COLO668 (cell line): ENCODE data around the gene HES4.

Experiments used
- DNase-seq: peaks from one replicate; lab custom pipeline; 2025; ENCODE audit not compliant: unreplicated experiment; lab: John Stamatoyannopoulos, UW

The HES4 gene

GRCh38 chr1:953524-954320 is 46.2 kb downstream of the HES4 start:
- no peak for DNase-seq

GRCh38 chr1:952603-953002 is 47.3 kb downstream of the HES4 start:
- DNase-seq: no peak

- no peak for DNase-seq
These were observed 47.7 kb downstream of the HES4 start for GRCh38 chr1:952201-952600.

GRCh38 chr1:951364-951763 is 48.5 kb downstream of the HES4 start:
- no peak for DNase-seq

GRCh38 chr1:950881-951280 is 49.0 kb downstream of the HES4 start:
- no peak for DNase-seq

GRCh38 chr1:950268-950667 is 49.6 kb downstream of the HES4 start:
- no peak for DNase-seq
